ENCODE data around the gene AVPR2. TPM values are rescaled to one million over a fixed set of nuclear protein-coding genes. Genes with fewer than 3 reads are reported as not detected.
A peak's percentile ranks its signal among the peaks of the same experiment; 100 is the strongest.

The AVPR2 gene
- total and polyA plus RNA-seq, 9 of the 15 experiments (the other 6 are each of a cell fraction or from before 2014, with no cell fraction given) = not detected

- TF ChIP-seq MYC (IDR thresholded peaks at IDR 0.05; ENCODE audit: low read depth, low read length) (peak; percentile 9; the same call in 1 of the 2 replicates), MYC (CRISPR knock-in tag; IDR thresholded peaks at IDR 0.05; ENCODE audit: borderline replicate concordance, low read depth) (0 out of 2 replicates have a peak, but pooled peaks have one; percentile 23), SRSF1 (IDR thresholded peaks at IDR 0.05; ENCODE audit: low read depth, low read length) (no peak), WHSC1 (IDR thresholded peaks at IDR 0.05; ENCODE audit: low read length) (no peak), SIN3B (IDR thresholded peaks at IDR 0.05; ENCODE audit: low read depth) (no peak), CHD1 (IDR thresholded peaks at IDR 0.05; ENCODE audit: low read length) (peak; percentile 79), ZNF395 (CRISPR knock-in tag; IDR thresholded peaks at IDR 0.05) (0 out of 2 replicates have a peak, but pooled peaks have one; percentile 29), ESRRA (IDR thresholded peaks at IDR 0.05; ENCODE audit: borderline replicate concordance, low read depth) (peak; percentile 65), FOXP4 (CRISPR knock-in tag; IDR thresholded peaks at IDR 0.05; ENCODE audit: borderline replicate concordance) (0 out of 2 replicates have a peak, but pooled peaks have one; percentile 7), ZBTB43 (CRISPR knock-in tag; IDR thresholded peaks at IDR 0.05) (no peak), SUPT5H (IDR thresholded peaks at IDR 0.05) (0 out of 2 replicates have a peak, but pooled peaks have one; percentile 32), GABPA (tag; conservative IDR thresholded peaks at IDR 0.05; ENCODE audit: low read depth) (peak; percentile 82), ZNF407 (IDR thresholded peaks at IDR 0.05; ENCODE audit: low read depth) (no peak), PRMT5 (CRISPR knock-in tag; IDR thresholded peaks at IDR 0.05) (no peak)
Observed at GRCh38 chrX:153926858-153927671, 22.6 kb downstream of the AVPR2 start (continued).

Measured in K562 (cell line).